DND-41 (cell line): ENCODE results near the gene ADCY2.

Source experiments
- EZH2 ChIP-seq: IDR thresholded peaks from 3 replicates; pipeline ENCODE4 v1.6.1; 2012; ENCODE audit warnings: borderline replicate concordance, low read depth, mild to moderate bottlenecking, moderate library complexity, low read length, inconsistent platforms; ENCODE audit not compliant: severe bottlenecking
- TF ChIP-seq, protein P1 (sequence below): IDR thresholded peaks from 2 replicates; pipeline ENCODE4 v1.5.1; 2012; ENCODE audit warnings: borderline replicate concordance, low read length, moderate library complexity, mild to moderate bottlenecking; ENCODE audit not compliant: poor library complexity, severe bottlenecking; ENCODE audit errors: extremely low read depth

GRCh38 chr5:7878381-7878873 is 482.5 kb downstream of the ADCY2 start:
- TF ChIP-seq, protein P1, sequence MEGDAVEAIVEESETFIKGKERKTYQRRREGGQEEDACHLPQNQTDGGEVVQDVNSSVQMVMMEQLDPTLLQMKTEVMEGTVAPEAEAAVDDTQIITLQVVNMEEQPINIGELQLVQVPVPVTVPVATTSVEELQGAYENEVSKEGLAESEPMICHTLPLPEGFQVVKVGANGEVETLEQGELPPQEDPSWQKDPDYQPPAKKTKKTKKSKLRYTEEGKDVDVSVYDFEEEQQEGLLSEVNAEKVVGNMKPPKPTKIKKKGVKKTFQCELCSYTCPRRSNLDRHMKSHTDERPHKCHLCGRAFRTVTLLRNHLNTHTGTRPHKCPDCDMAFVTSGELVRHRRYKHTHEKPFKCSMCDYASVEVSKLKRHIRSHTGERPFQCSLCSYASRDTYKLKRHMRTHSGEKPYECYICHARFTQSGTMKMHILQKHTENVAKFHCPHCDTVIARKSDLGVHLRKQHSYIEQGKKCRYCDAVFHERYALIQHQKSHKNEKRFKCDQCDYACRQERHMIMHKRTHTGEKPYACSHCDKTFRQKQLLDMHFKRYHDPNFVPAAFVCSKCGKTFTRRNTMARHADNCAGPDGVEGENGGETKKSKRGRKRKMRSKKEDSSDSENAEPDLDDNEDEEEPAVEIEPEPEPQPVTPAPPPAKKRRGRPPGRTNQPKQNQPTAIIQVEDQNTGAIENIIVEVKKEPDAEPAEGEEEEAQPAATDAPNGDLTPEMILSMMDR, result no peak
- TF ChIP-seq EZH2, result no peak
